ENCODE data around the gene CYB561D2. TPM values are rescaled to one million over a fixed set of nuclear protein-coding genes. Genes with fewer than 3 reads are reported as not detected.

CYB561D2 gene
- total and polyA plus RNA-seq, 9 of the 15 experiments (the other 6 are each of a cell fraction or from before 2014, with no cell fraction given) = 4.2 to 16.6 (median 9.4) TPM

DNA sequence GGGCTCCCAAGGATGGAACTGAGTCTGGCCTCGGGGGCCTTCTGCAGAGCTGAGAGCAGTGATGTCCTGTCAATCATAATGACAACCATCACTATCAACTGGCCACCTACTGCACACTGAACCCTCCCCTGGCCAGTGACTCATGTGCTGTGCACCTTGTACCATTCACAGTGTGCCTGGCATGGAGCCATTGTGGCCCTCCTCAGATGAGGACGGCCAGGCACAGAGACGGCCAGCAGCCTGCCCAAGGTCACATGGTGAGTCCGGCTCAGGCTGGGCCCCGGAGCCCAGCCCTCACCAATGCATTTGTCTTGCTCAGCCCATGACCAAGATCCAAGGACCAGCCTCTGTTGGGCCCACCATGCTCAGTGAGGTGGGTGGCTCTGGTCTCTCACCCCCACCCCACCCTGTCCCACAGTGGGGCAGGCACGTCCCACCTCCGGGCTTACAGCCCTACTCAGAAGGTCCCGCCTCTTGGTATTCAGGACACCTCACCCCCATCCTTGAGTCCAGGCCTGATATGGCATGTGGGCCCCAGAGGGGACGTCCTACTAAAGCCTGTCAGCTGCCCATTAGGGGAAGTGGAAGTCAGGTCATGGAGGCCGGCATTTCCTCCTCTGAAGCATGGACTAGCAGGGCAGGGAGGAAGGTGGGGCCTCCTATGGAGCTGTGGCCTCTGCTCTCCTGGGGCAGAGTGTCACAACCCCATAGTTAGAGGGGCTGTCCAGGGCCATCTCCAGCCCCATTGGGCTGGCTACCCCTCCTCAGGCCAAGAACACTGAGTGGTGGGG lies 44.6 kb downstream of the CYB561D2 start:
- no TSS peak for BruUV-seq (replicated peaks)
- in situ Hi-C loops (cut with MboI) = no loop called here
- ChIA-PET POLR2A (interaction anchor here (0.6 kb wide), 1 partner anchor 33 kb away, joined by 4 read pairs; no protein-coding TSS in a partner anchor), CTCF (ENCODE audit: low intra/inter-chr PET ratio) (no interaction called here)
- no peaks in the 10 kb centered on the region for H3K79me2 ChIP-seq (ENCODE audit: control insufficient read depth, insufficient read depth, low read length)
- H3K9me3 ChIP-seq (replicated peaks; ENCODE audit: control insufficient read depth, insufficient read depth, low read depth, low read length) = no peaks in the 10 kb centered on the region
- peaks cover 0 to 3% of the 10 kb centered on the region in 2 experiments; a peak in 2 of 5 replicates for H3K27me3 ChIP-seq (ENCODE audit: control insufficient read depth in 2 of 2, insufficient read depth in 2 of 2, low read length in 2 of 2)
- H3K36me3 ChIP-seq (ENCODE audit: control insufficient read depth, insufficient read depth, low read length) = no peaks in the 10 kb centered on the region
- H3K9ac ChIP-seq (ENCODE audit: insufficient read depth in 1 of 2, low read depth in 2 of 2, low read length in 2 of 2) = no peak overlapping the region
- no peak overlapping the region for H3K27ac ChIP-seq (ENCODE audit: extremely low read depth, low read depth, low read length)
- H3K4me2 ChIP-seq (ENCODE audit: insufficient read depth, low read length) = no peak overlapping the region
- H3K4me3 ChIP-seq = no peak overlapping the region
- 16% methylated on average over 6 of the region's 10 CpGs for WGBS (ENCODE audit: insufficient coverage, low coverage, missing lambda C conversion rate)
- TF ChIP-seq ZNF263 (CRISPR knock-in tag; IDR thresholded peaks at IDR 0.05; ENCODE audit: borderline replicate concordance) = no peak
- TF ChIP-seq, protein P1, sequence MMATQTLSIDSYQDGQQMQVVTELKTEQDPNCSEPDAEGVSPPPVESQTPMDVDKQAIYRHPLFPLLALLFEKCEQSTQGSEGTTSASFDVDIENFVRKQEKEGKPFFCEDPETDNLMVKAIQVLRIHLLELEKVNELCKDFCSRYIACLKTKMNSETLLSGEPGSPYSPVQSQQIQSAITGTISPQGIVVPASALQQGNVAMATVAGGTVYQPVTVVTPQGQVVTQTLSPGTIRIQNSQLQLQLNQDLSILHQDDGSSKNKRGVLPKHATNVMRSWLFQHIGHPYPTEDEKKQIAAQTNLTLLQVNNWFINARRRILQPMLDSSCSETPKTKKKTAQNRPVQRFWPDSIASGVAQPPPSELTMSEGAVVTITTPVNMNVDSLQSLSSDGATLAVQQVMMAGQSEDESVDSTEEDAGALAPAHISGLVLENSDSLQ (IDR thresholded peaks at IDR 0.05) = peak; percentile 37
- TF ChIP-seq SPI1 (IDR thresholded peaks at IDR 0.05; ENCODE audit: borderline replicate concordance, low read depth, low read length) = peak; percentile 70; the same call in 1 of the 2 replicates
- no peaks in the 10 kb centered on the region for H4K20me1 ChIP-seq (replicated peaks; ENCODE audit: control insufficient read depth, insufficient read depth, low read length)
- FAIRE-seq (no peak), ATAC-seq (no peak; the same call in 2 of the 3 replicates), DNase-seq (ENCODE audit: extremely low read depth in 1 of 4, low spot score in 3 of 4) (no peak)
- peaks cover 3 to 23% of the 10 kb centered on the region in 2 experiments; a peak in 2 of 5 replicates for H3K4me1 ChIP-seq (replicated peaks in 1 of 2; ENCODE audit: control insufficient read depth in 2 of 2, insufficient read depth in 2 of 2, low read length in 2 of 2)
- intact Hi-C loops (cut with micrococcal nuclease) = no loop called here
- no peaks in the 10 kb centered on the region for H3K9me1 ChIP-seq (ENCODE audit: control insufficient read depth, insufficient read depth, low read length)
- H2AFZ ChIP-seq (ENCODE audit: low read depth, low read length) = no peak overlapping the region
